NCI-H2227 (cell line): Measurements from ENCODE around the gene ASAH2B.

ENCODE experiments used
- DNase-seq: peaks from one replicate; lab custom pipeline; 2025; ENCODE audit not compliant: unreplicated experiment; lab: John Stamatoyannopoulos, UW

The ASAH2B gene

DNA sequence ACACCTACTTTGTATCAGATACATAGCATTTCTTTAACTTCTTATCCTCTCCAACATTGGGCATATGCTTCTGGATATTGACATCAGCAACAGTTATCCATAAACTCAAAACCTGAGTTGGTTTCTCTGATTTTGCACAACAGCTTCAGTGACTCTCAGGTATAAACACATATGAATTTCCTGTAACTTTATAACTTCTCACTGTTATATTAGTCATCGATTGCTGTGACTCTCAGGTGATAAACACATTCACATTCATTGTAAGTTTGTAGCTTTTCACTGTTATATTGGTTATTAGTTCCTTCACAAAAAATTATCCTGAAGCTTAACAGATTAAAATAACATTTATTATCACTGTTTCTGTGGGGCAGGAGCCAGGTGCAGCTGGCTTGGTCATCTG lies 57.0 kb downstream of the ASAH2B start:
- no peak for DNase-seq

DNA sequence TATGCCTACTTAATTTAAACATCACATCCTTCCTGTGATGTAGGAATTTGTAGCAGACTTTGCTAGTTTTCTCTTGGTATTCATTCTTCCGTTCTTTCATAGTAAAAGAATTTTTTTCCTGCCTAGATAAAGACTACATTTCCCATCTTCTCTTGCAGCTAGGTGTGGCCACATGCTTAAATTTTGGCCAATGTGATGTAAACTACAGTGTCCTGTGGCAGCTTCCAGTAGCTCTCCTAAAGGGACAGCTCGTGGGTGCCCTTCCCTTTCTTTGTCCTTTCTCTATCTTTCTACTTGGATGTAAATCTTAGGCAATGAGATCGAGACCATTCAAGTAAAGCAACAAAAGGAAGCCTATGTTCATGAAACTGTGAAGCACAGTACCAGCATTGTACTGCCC lies 58.6 kb downstream of the ASAH2B start:
- no peak for DNase-seq

DNA sequence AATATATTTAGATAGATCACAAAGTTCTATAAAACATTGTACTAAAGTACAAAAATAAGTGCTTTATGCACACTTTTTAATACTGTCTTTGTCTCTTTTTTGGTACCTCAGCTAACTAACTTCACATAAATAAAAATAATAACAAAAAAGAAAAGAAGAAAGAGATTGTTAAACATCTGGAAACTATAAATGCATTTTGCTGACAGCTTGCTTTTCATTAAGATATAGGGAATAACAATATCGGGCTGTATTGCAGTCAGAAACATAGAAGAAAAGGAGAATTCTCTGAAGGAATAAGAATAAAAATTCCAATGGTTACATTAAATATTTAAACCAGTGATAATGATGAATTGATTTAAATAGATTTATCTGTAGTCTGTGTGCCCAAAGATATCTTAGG lies 59.9 kb downstream of the ASAH2B start:
- no peak for DNase-seq

DNA sequence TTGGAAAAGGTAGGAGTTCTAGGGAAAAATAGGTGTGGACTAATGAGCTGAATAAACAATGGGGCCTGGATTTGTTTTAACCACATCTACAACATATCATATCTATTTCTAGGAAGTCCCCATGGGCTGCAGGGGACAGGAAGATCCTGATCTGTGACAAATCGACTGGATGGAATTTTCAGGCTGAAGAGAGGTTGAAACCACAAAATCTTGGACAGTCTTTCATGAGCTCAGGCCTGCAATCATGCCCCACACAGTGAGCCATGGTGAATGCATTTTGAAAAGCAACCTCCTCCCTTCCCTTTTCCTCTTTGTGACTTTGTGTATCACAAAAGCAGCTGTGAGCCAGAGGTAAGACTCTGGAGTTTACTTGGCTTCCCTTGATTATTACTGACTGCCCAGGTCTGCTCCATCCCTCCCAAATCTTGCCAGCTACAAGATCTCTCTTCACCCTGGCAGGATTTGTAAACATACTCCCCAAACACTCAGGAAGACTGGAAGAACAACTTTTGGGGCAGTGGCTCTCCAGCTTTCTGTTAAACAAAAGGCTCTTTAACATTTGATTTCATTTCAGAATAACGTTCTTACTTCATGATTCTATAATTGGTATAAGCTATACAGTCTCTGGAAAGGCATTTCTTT lies 66.4 kb downstream of the ASAH2B start:
- no peak for DNase-seq

DNA sequence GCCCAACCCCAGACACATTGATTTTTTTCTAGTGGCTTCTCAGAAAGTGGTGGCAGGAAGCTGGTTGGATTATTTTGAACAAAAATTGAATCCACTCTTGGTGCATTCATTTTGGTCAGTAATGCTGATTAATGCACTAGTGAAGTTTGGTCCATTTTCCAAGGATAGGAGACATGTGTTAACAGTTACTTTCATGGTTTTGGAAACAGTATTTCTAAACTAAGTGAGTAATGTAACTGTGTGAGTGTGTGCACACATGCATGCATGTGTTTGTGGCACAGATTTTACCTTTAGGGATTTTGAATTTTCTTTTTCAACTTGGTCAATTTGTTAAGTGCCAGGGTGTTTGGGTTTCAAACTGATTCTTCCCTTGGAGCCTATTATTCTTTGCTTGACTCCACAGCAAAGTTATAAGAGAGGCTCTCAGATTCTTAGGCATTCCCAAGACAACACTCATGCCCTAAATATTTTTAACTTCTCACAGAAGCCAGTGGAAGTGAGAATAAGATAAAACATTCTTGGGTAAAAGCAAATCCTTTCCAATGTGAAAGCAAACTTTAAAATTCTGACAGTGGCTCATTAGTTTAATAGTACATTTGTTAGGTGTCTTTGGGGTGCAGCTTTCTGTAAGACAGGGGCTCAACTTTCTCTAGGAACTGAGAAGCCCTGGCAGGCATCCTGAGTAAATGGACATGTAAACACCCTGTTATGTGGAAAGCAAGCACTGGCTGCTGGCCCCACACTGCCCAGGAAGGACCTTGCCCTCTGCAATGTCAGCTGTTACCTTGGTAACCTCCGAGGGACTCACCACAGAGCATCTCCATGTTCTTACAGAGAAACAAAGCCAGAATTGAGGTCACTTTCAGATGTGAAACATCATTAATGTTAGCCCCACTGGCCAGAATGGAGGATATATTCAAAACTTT lies 68.4 kb downstream of the ASAH2B start:
- DNase-seq, result no peak
